ENCODE data around the gene WDR62.
"Not testable (repeated sequence)": the region's sequence is repeated elsewhere in the genome, so short reads cannot be mapped to it uniquely, and the experiment has no call there.

Gene WDR62

DNA sequence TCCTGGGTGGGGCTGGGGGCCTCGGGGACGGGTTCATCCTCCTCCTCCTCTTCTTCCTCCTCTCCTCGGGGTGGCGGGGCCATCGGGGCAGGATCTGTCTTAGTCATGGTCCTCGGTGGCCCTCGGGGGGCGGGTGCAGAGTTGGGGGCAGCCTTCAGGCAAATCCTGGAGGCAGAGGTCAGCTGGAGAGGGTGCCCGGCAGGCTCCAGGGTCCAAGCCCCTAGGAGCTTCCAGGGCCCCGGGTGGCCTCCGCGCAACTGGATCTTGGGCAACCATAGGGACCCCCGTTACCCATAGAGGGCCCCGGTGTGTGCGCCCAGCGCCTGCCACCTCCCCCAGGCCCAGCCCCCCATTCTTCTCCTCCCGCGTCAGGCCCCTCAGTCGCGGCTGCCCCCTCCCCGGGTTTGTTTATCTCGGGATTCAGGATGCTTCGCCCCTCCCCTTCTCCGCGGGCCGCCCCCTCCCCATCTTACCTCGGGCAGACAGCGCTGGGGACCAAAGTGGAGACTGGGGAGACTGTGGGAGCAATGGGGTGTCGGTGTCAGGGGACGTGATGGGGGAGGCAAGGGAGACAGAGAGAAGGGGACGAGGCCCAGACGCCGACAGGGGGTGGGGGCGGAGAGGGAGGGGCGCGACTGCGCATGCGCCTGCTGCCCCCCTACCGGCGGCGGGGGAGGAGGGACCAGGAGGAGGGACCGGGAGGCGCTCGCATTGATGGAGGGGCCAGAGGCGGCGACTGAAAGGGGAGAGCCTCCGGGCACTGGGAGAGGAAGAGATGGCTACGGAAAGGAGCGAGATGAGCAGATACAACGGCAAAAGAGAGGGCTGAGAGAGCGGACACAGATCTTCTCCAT, 22.2 kb upstream of the WDR62 start, which contains the start of gene CLIP3:
Gene CLIP3 (minus strand): TSS at position 623 of the 854 bp plus-strand sequence. CDS start 516 bp downstream, at position 107.
- H3K27ac ChIP-seq (replicated peaks), result no peak within 1 kb of the TSS
- no peak within 1 kb of the TSS for H3K4me3 ChIP-seq (replicated peaks; ENCODE audit: insufficient read depth, low read length)
- H3K27me3 ChIP-seq (ENCODE audit: insufficient read depth, poor library complexity, severe bottlenecking), result no peaks in the 10 kb centered on the region
- TF ChIP-seq, protein P1, sequence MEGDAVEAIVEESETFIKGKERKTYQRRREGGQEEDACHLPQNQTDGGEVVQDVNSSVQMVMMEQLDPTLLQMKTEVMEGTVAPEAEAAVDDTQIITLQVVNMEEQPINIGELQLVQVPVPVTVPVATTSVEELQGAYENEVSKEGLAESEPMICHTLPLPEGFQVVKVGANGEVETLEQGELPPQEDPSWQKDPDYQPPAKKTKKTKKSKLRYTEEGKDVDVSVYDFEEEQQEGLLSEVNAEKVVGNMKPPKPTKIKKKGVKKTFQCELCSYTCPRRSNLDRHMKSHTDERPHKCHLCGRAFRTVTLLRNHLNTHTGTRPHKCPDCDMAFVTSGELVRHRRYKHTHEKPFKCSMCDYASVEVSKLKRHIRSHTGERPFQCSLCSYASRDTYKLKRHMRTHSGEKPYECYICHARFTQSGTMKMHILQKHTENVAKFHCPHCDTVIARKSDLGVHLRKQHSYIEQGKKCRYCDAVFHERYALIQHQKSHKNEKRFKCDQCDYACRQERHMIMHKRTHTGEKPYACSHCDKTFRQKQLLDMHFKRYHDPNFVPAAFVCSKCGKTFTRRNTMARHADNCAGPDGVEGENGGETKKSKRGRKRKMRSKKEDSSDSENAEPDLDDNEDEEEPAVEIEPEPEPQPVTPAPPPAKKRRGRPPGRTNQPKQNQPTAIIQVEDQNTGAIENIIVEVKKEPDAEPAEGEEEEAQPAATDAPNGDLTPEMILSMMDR (IDR thresholded peaks at IDR 0.05; ENCODE audit: insufficient read depth, low read length), result no peak
- no peak for TF ChIP-seq SPI1 (IDR thresholded peaks at IDR 0.05; ENCODE audit: borderline replicate concordance, low read depth)
- no peak for TF ChIP-seq POLR2AphosphoS5 (IDR thresholded peaks at IDR 0.05; ENCODE audit: low read depth)
- TF ChIP-seq GABPA (IDR thresholded peaks at IDR 0.05; ENCODE audit: low read depth), result no peak
- TF ChIP-seq, protein P2, sequence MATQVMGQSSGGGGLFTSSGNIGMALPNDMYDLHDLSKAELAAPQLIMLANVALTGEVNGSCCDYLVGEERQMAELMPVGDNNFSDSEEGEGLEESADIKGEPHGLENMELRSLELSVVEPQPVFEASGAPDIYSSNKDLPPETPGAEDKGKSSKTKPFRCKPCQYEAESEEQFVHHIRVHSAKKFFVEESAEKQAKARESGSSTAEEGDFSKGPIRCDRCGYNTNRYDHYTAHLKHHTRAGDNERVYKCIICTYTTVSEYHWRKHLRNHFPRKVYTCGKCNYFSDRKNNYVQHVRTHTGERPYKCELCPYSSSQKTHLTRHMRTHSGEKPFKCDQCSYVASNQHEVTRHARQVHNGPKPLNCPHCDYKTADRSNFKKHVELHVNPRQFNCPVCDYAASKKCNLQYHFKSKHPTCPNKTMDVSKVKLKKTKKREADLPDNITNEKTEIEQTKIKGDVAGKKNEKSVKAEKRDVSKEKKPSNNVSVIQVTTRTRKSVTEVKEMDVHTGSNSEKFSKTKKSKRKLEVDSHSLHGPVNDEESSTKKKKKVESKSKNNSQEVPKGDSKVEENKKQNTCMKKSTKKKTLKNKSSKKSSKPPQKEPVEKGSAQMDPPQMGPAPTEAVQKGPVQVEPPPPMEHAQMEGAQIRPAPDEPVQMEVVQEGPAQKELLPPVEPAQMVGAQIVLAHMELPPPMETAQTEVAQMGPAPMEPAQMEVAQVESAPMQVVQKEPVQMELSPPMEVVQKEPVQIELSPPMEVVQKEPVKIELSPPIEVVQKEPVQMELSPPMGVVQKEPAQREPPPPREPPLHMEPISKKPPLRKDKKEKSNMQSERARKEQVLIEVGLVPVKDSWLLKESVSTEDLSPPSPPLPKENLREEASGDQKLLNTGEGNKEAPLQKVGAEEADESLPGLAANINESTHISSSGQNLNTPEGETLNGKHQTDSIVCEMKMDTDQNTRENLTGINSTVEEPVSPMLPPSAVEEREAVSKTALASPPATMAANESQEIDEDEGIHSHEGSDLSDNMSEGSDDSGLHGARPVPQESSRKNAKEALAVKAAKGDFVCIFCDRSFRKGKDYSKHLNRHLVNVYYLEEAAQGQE (IDR thresholded peaks at IDR 0.05; ENCODE audit: insufficient replicate concordance, low read depth), result no peak
- no peak for DNase-seq (ENCODE audit: low read depth in 1 of 2, low spot score in 1 of 2)

DNA sequence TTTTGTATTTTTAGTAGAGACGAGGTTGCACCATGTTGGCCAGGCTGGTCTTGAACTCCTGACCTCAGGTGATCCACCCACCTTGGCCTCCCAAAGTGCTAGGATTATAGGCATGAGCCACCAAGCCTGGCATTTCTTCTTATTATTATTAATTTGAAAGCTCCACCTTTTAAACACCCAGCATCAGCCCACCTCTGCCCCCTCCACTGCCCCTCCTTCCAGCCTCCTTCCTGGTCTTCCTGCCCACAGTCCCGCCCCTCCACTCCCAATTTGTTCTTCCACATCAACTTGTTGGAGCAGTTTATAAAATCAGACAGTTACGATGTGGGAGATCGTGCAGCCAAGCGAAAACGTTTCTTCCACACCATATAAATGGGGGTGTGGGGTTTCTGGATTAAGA, 14.2 kb upstream of the WDR62 start:
- no peak for DNase-seq (ENCODE audit: low read depth in 1 of 2, low spot score in 1 of 2)
- Histone ChIP-seq H3K4me3 (replicated peaks; ENCODE audit: insufficient read depth, low read length) (no peak overlapping the region), H3K27ac (replicated peaks) (no peak overlapping the region), H3K27me3 (ENCODE audit: insufficient read depth, poor library complexity, severe bottlenecking) (no peaks in the 10 kb centered on the region)
- TF ChIP-seq, protein P1 (IDR thresholded peaks at IDR 0.05; ENCODE audit: insufficient read depth, low read length), result no peak
- no peak for TF ChIP-seq GABPA (IDR thresholded peaks at IDR 0.05; ENCODE audit: low read depth)
- TF ChIP-seq, protein P2 (IDR thresholded peaks at IDR 0.05; ENCODE audit: insufficient replicate concordance, low read depth), result no peak
- no peak for TF ChIP-seq SPI1 (IDR thresholded peaks at IDR 0.05; ENCODE audit: borderline replicate concordance, low read depth)
- TF ChIP-seq POLR2AphosphoS5 (IDR thresholded peaks at IDR 0.05; ENCODE audit: low read depth), result no peak

DNA sequence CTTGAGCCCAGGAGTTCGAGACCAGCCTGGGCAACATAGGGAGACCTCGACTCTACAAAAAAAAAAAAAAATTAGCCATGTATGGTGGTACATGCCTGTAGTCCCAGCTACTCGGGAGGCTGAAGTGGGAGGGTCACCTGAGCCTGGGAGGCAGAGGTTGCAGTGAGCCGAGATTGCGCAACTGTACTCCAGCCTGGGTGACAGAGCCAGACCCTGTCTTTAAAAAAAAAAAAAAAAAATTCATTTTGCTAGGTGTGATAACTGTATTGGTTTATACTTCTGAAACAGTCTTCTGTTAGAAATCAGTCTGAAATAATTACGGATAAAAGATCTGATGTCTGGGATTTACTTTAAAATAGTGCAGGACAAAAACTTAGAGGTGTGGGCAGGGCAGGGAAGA, 13.6 kb upstream of the WDR62 start:
- H3K27ac ChIP-seq (replicated peaks); H3K27me3 ChIP-seq (ENCODE audit: insufficient read depth, poor library complexity, severe bottlenecking); DNase-seq (ENCODE audit: low read depth in 1 of 2, low spot score in 1 of 2); H3K4me3 ChIP-seq (replicated peaks; ENCODE audit: insufficient read depth, low read length): not testable (repeated sequence)

DNA sequence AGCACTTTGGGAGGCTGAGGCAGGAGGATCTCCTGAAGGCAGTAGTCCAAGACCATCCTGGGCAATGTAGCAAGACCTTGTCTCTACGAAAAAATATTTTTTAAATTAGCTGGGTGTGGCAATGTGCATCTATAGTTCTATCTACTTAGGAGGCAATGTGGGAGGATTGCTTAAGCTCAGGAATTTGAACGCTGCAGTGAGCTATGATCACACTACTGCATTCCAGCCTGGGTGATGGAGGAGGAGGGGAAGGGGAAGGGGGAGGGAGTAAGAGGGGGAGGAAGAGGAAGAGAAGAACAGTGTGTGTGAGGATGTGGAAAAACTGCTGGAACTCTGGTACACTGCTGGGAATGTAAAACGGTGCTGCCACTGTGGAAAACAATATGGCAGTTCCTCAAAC, 12.9 kb upstream of the WDR62 start:
- H3K27ac ChIP-seq (replicated peaks), result no peak overlapping the region
- no peak overlapping the region for H3K4me3 ChIP-seq (replicated peaks; ENCODE audit: insufficient read depth, low read length)

More for the DNA sequence above, 12.9 kb upstream of the WDR62 start:
- TF ChIP-seq, protein P2 (IDR thresholded peaks at IDR 0.05; ENCODE audit: insufficient replicate concordance, low read depth), result no peak
- TF ChIP-seq, protein P1 (IDR thresholded peaks at IDR 0.05; ENCODE audit: insufficient read depth, low read length), result no peak
- no peak for TF ChIP-seq POLR2AphosphoS5 (IDR thresholded peaks at IDR 0.05; ENCODE audit: low read depth)
- TF ChIP-seq SPI1 (IDR thresholded peaks at IDR 0.05; ENCODE audit: borderline replicate concordance, low read depth), result no peak
- TF ChIP-seq GABPA (IDR thresholded peaks at IDR 0.05; ENCODE audit: low read depth), result no peak
- DNase-seq (ENCODE audit: low read depth in 1 of 2, low spot score in 1 of 2), result peak in 1 of 2 experiments; percentile 15
- no peaks in the 10 kb centered on the region for H3K27me3 ChIP-seq (ENCODE audit: insufficient read depth, poor library complexity, severe bottlenecking)
